Ammon's horn (tissue), 1 donor: Measurements from ENCODE around the gene IFITM1.
"Not testable (repeated sequence)": the region's sequence is repeated elsewhere in the genome, so short reads cannot be mapped to it uniquely, and the experiment has no call there.

Source experiments
- DNase-seq: peaks from one replicate; pipeline ENCODE4 v3.0.0-alpha.2; 2016; ENCODE audit warnings: low spot score

Gene IFITM1

GRCh38 chr11:344836-345578 is 31.2 kb downstream of the IFITM1 start:
- no peak for DNase-seq

- no peak for DNase-seq
Observed at GRCh38 chr11:346529-346928, 32.7 kb downstream of the IFITM1 start.

GRCh38 chr11:349270-349954 is 35.6 kb downstream of the IFITM1 start:
- not testable (repeated sequence) for DNase-seq

GRCh38 chr11:350033-350722 is 36.3 kb downstream of the IFITM1 start:
- DNase-seq: not testable (repeated sequence)

GRCh38 chr11:350723-351255 is 36.9 kb downstream of the IFITM1 start:
- no peak for DNase-seq

- no peak for DNase-seq
Observed at GRCh38 chr11:351411-351810, 37.6 kb downstream of the IFITM1 start.

GRCh38 chr11:352456-353031 is 38.7 kb downstream of the IFITM1 start:
- DNase-seq: no peak

GRCh38 chr11:353179-353873 is 39.5 kb downstream of the IFITM1 start:
- peak; percentile 81 for DNase-seq

- peak; percentile 68 for DNase-seq
Observed at GRCh38 chr11:355581-356458, 42.0 kb downstream of the IFITM1 start.

GRCh38 chr11:356610-357009 is 42.8 kb downstream of the IFITM1 start:
- no peak for DNase-seq

- DNase-seq: no peak
Observed at GRCh38 chr11:357582-357981, 43.7 kb downstream of the IFITM1 start.

GRCh38 chr11:358129-358800 is 44.4 kb downstream of the IFITM1 start:
- no peak for DNase-seq

- DNase-seq: no peak
Observed at GRCh38 chr11:359181-359714, 45.4 kb downstream of the IFITM1 start.

GRCh38 chr11:360326-361280 is 46.8 kb downstream of the IFITM1 start:
- no peak for DNase-seq

- DNase-seq: no peak
Observed at GRCh38 chr11:362642-363442, 49.0 kb downstream of the IFITM1 start.

- not testable (repeated sequence) for DNase-seq
Observed at GRCh38 chr11:363443-363805, 49.6 kb downstream of the IFITM1 start.

GRCh38 chr11:363948-364761 is 50.3 kb downstream of the IFITM1 start:
- no peak for DNase-seq
